DOHH2 (cell line): ENCODE results near the gene SRM.

Source experiments
- H3F3A ChIP-seq: fragments of 200-600 bp; sonication (generic), shearing (Covaris generic); 2 replicates; pipeline ENCODE4 v1.6.0; 2016; ENCODE audit warnings: antibody characterized with exemption, mild to moderate bottlenecking; ENCODE audit not compliant: control insufficient read depth, insufficient read depth
- H3K27ac ChIP-seq: fragments of 200-600 bp; sonication (generic); 2 replicates; pipeline ENCODE4 v1.5.1; 2014; ENCODE audit warnings: low read depth, mild to moderate bottlenecking, low read length, moderate library complexity
- H3K27me3 ChIP-seq: fragments of 200-600 bp; sonication (generic); 2 replicates; pipeline ENCODE4 v1.6.1; 2014; ENCODE audit warnings: mild to moderate bottlenecking, low read length, mixed read lengths; ENCODE audit not compliant: control insufficient read depth
- H3K36me3 ChIP-seq: fragments of 200-600 bp; sonication (generic); 2 replicates; pipeline ENCODE4 v1.6.1; 2014; ENCODE audit warnings: mild to moderate bottlenecking, low read length, moderate library complexity, mixed read lengths; ENCODE audit not compliant: control insufficient read depth
- H3K4me1 ChIP-seq: fragments of 200-600 bp; sonication (generic); 2 replicates; pipeline ENCODE4 v1.6.1; 2014; ENCODE audit warnings: mild to moderate bottlenecking, low read length, mixed read lengths; ENCODE audit not compliant: control insufficient read depth
- H3K4me2 ChIP-seq: fragments of 200-600 bp; sonication (generic); 2 replicates; pipeline ENCODE4 v1.6.0; 2014; ENCODE audit warnings: mild to moderate bottlenecking, low read length, moderate library complexity
- H3K4me3 ChIP-seq: fragments of 200-600 bp; sonication (generic); 2 replicates; pipeline ENCODE4 v1.5.1; 2014; ENCODE audit warnings: mild to moderate bottlenecking, low read length, mixed read lengths
- H3K79me2 ChIP-seq: fragments of 200-600 bp; sonication (generic); 2 replicates; pipeline ENCODE4 v1.6.1; 2014; ENCODE audit warnings: mild to moderate bottlenecking, low read length, mixed read lengths; ENCODE audit not compliant: control insufficient read depth
- H3K9me2 ChIP-seq: fragments of 200-600 bp; sonication (generic); replicated peaks from 2 replicates; pipeline ENCODE4 v1.6.1; 2014; ENCODE audit warnings: mild to moderate bottlenecking, low read length, mixed read lengths; ENCODE audit not compliant: control insufficient read depth
- H3K9me3 ChIP-seq: fragments of 200-600 bp; sonication (generic); 2 replicates; pipeline ENCODE4 v1.6.1; 2014; ENCODE audit warnings: antibody characterized with exemption, low read length, mixed read lengths; ENCODE audit not compliant: control insufficient read depth, insufficient read depth
- H4K20me1 ChIP-seq: fragments of 200-600 bp; sonication (generic); 2 replicates; pipeline ENCODE4 v1.6.0; 2014; ENCODE audit warnings: low read depth, mild to moderate bottlenecking, antibody characterized with exemption, low read length, moderate library complexity; ENCODE audit not compliant: control insufficient read depth, insufficient read depth
- EZH2phosphoT487 ChIP-seq: fragments of 200-600 bp; sonication (generic); IDR thresholded peaks from 2 replicates; pipeline ENCODE4 v1.6.1; 2017; ENCODE audit warnings: borderline replicate concordance, mild to moderate bottlenecking, antibody characterized with exemption, low read length, moderate library complexity, mixed read lengths
- TF ChIP-seq, protein P1 (sequence below): fragments of 200-600 bp; sonication (generic); IDR thresholded peaks from one replicate; pipeline ENCODE4 v1.5.1; 2014; ENCODE audit warnings: antibody characterized with exemption, mild to moderate bottlenecking, low read depth, low read length; ENCODE audit not compliant: poor library complexity, severe bottlenecking

SRM gene

DNA sequence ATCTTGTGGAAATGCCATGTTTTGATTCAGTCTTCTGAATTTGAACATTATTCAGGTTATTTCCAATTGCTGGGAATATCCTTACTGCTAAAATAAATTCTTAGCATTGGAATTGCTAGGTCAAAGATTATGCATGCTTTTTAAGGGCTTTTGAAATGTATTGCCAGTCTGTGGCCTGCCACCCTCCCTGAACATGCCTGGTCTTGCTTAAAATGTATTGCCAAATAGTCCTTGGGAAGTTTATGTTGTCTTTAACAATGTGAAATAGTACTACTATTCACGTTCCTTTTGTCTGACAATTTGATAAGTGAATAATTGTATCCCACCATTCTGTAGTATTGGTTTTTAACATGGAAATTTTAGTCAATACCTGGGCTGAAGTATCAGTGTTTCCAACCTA lies 33.8 kb downstream of the SRM start:
- Histone ChIP-seq H3K4me1 (no peaks in the 10 kb centered on the region), H3K9me2 (no peaks in the 10 kb centered on the region), H3K79me2 (peaks cover 4% of the 10 kb centered on the region; the same call in 1 of the 2 replicates), H3K36me3 (peaks cover 70% of the 10 kb centered on the region), H4K20me1 (peaks cover 8% of the 10 kb centered on the region; the same call in 1 of the 2 replicates), H3K27me3 (no peaks in the 10 kb centered on the region), H3F3A (peaks cover 51% of the 10 kb centered on the region), H3K27ac (no peak overlapping the region), H3K4me2 (no peak overlapping the region), H3K9me3 (no peaks in the 10 kb centered on the region), H3K4me3 (no peak overlapping the region)
- no peak for TF ChIP-seq EZH2phosphoT487
- TF ChIP-seq, protein P1, sequence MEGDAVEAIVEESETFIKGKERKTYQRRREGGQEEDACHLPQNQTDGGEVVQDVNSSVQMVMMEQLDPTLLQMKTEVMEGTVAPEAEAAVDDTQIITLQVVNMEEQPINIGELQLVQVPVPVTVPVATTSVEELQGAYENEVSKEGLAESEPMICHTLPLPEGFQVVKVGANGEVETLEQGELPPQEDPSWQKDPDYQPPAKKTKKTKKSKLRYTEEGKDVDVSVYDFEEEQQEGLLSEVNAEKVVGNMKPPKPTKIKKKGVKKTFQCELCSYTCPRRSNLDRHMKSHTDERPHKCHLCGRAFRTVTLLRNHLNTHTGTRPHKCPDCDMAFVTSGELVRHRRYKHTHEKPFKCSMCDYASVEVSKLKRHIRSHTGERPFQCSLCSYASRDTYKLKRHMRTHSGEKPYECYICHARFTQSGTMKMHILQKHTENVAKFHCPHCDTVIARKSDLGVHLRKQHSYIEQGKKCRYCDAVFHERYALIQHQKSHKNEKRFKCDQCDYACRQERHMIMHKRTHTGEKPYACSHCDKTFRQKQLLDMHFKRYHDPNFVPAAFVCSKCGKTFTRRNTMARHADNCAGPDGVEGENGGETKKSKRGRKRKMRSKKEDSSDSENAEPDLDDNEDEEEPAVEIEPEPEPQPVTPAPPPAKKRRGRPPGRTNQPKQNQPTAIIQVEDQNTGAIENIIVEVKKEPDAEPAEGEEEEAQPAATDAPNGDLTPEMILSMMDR, result no peak

DNA sequence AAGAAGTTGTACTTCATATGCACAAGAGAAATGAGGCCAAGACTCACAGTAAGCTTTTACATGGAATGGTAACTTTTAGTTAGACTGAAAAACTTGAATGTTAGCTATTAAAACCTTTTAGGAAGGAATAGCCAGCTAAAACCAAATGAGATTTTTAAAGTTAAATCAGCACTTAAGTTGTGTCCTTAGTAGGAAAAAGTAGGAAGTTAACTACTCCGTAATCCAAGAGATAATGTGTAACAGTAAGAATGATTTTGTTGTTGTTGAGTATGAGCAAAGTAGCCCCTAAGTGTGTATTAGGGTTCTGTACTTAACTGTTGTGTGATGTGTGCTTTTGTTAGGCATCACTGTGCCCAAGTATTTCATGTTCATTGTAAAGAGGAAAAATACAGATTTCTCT lies 34.2 kb downstream of the SRM start:
- H3K4me2 ChIP-seq, result no peak overlapping the region
- H3K36me3 ChIP-seq, result peaks cover 75% of the 10 kb centered on the region
- H3K9me2 ChIP-seq, result no peaks in the 10 kb centered on the region
- H3K4me1 ChIP-seq, result no peaks in the 10 kb centered on the region
- peaks cover 4% of the 10 kb centered on the region; the same call in 1 of the 2 replicates for H3K79me2 ChIP-seq
- H3K9me3 ChIP-seq, result no peaks in the 10 kb centered on the region
- no peak overlapping the region for H3K27ac ChIP-seq
- H4K20me1 ChIP-seq, result peaks cover 8% of the 10 kb centered on the region; the same call in 1 of the 2 replicates
- TF ChIP-seq, protein P1, result no peak
- no peak for TF ChIP-seq EZH2phosphoT487
- H3K27me3 ChIP-seq, result no peaks in the 10 kb centered on the region
- no peak overlapping the region for H3K4me3 ChIP-seq
- H3F3A ChIP-seq, result peaks cover 51% of the 10 kb centered on the region

DNA sequence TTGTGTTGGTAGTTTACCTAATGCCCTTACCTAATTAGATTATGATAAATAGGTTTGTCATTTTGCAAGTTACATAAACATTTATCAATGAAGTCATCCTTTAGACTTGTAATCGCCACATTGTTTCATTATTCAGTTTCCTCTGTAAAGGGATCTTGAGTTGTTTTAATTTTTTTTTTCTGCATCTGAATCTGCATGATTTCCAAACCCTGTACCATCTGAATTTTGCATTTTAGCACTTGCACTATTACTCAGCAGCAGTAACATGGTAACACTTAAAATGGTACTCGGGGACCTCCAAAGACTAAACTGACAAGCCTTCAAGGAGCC lies 35.0 kb downstream of the SRM start:
- no peak for TF ChIP-seq EZH2phosphoT487
- TF ChIP-seq, protein P1, result no peak
- Histone ChIP-seq H3K79me2 (peaks cover 4% of the 10 kb centered on the region; the same call in 1 of the 2 replicates), H3K4me1 (no peaks in the 10 kb centered on the region), H3K9me3 (no peaks in the 10 kb centered on the region), H3F3A (peaks cover 45% of the 10 kb centered on the region), H3K4me3 (no peak overlapping the region), H4K20me1 (peaks cover 8% of the 10 kb centered on the region; the same call in 1 of the 2 replicates), H3K27me3 (no peaks in the 10 kb centered on the region), H3K4me2 (no peak overlapping the region), H3K9me2 (no peaks in the 10 kb centered on the region), H3K27ac (no peak overlapping the region), H3K36me3 (peaks cover 83% of the 10 kb centered on the region)
